Frontal cortex (tissue), 4 donors: ENCODE results near the gene GDAP1L1. TPM values are rescaled to one million over a fixed set of nuclear protein-coding genes. Genes with fewer than 3 reads are reported as not detected.

Experiments used
- DNase-seq, 2 donors: peaks; one replicate each; pipeline ENCODE4 v3.0.0; 2012; ENCODE audit warnings: low spot score in 2 of 2
- FAIRE-seq: peaks from 2 replicates; lab custom pipeline; 2012; peaks lifted over from hg19 to GRCh38; lab: Jason Lieb, UNC
- total RNA-seq: library from RNA; depleted of rRNA; stranded (reverse); fragments of >200 nt; gene quantifications from one replicate; pipeline ENCODE4 v1.2.3, GENCODE V29; 2014
- donor health status: control.
- donor health status: control.
- donor health status: control.

The GDAP1L1 gene
- 131 TPM for total RNA-seq

DNA sequence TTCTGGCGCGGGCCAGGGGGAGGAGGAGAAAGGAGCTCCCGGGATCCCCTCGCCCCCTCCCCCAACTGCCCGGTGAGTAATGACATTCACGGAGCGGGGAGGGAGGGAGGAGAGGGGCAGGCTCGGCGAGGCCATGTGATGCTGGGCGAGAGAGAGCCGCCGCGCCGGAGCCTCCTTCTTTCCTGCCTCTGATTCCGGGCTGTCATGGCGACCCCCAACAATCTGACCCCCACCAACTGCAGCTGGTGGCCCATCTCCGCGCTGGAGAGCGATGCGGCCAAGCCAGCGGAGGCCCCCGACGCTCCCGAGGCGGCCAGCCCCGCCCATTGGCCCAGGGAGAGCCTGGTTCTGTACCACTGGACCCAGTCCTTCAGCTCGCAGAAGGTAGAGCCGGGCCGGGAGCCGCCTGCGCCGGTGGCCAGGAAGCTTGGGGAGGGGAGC is at the start of gene GDAP1L1:
GDAP1L1 (plus strand) TSS at position 178 of the 441 bp plus-strand sequence; CDS start at position 205, 27 bp downstream.
- FAIRE-seq (no peak), DNase-seq (peak; percentile 43 to 70)

DNA sequence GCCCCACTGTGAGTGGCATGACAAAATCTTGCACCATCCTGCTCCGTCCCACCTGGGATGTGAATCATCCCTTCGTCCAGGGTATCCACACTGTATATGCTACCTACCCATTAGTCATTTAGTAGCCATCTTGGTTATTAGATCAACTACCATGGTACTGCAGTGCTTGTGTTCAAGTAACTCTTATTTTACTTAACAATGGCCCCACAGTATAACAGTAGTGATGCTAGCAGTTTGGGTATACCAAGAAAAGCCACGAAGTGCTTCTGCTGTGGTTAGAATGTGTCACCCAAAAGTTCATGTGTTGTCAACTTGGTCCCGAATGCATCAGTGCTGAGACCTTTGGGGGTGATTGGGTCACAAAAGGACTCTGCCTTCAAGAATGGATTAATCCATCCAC is 48.2 kb upstream of the GDAP1L1 start:
- no peak for DNase-seq
- FAIRE-seq: no peak

DNA sequence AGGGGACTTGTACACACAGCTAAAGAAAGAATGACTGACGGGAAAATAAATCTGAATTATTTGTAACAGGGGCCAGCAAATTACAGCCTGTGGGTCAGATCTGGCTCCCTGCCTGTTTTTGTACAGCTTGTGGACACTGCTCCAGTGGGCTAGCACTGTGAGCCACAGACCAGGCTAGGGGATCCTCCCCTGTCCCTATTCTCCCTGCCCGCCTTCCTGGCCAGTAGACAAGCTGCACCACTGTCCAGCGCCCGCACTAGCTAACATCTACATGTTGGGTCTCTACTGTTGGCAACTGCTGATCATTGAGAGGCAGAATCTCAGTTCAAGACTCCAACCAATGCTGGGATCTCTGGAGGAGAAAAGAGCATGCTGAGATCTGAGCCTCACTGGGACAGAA is 47.2 kb upstream of the GDAP1L1 start:
- FAIRE-seq: no peak
- DNase-seq: no peak

DNA sequence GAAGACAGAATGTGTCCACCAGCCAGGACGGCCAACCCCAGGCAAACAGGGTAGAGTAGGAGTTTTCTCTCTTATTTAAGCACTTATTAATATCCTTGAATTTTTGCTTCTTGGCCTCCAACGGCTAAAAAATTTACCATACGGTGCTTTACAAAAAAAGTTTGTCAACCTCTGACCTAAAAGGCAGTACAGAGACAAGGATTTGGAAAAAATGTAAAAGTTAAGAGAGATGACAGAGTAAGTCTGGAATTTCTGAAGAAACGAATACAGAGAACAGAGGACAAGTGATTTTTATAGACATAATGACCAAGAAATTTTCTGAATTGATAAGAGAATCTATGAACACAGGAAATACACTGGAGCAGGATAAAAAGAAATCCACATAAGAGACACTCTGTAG is 46.7 kb upstream of the GDAP1L1 start:
- FAIRE-seq (no peak), DNase-seq (no peak)

DNA sequence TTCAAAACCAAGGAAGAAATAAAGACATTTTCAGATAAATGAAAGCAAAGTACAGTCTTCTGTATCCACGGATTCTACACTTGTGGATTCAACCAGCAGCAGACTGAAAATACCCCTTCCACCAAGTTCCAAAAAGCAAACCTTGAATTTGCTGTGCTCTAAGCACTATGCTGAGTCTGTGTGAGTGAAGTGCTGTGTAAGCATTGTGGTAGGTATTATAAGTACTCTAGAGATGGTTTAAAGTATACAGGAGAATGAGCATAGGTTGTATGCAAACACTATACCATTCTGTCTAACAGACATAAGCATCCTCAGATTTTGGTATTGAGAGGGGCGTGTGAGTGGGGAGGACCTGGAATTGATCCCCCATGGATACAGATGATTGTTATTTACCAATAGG is 46.1 kb upstream of the GDAP1L1 start:
- no peak for DNase-seq

DNA sequence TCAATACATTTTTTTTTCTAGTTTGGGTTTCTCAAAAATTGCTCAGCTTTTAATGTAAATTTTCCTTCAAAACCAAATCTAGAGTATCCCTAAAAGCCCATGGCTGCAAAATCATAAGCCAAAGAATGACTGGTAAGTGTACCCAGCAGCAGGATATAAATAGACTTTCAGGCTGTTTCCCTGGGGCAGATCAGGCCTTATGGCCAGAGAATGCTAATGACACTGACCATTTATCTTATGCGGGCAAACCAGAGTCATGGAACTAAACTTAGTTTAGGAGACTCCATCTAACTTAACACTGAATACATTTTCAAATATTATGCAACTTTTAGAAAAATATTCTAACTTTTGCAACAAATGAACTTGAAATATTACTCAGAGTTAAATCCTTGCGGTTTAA is 43.9 kb upstream of the GDAP1L1 start:
- no peak for DNase-seq
- FAIRE-seq: no peak

More for the DNA sequence above, 46.1 kb upstream of the GDAP1L1 start:
- FAIRE-seq: no peak

DNA sequence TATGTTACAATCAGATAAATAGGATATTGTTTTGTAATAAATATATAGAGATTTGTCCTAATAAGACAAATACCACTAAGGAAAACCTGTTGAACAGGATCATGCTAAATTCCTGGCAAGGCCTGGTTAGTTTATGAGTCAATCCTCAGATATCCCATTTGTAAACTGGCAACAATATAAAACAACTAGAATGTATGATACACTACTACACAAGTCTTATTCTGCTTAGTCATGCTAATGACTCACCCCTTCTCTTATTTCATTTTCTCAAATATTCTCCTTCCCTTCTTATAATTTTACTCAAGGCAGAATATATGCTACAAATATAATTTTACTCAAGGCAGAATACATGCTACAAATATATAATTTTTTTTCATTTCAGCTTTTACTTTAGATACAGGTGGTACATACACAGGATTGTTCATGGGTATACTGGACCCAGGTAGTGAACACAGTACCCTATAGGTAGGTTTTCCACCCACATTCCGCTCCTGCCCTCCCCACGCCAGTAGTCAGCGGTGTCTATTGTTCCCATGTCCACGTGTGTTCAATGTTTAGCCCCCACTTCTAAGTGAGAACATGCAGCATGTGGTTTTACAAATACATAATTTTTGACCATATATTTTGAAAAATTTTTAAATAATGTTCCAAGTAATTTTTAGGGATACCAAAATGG is 42.8 kb upstream of the GDAP1L1 start:
- peak in 1 of 2 donors; percentile 24 for DNase-seq

DNA sequence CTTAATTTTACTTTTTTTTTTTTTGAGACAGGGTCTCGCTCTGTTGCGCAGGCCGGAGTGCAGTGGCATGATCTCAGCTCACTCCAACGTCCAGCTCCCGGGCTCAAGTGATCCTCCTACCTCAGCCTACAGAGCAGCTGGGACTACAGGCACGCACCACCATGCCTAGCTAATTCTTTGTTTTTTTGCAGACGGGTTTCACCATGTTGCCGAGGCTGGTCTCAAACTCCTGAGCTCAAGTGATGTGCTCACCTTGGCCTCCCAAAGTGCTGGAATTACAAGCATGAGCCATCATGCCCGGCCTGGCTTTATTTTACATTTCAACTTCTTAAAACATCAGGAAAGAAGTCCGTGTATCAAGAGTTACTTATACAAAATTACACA is 42.3 kb upstream of the GDAP1L1 start:
- no peak for FAIRE-seq
- no peak for DNase-seq

More for the DNA sequence above, 42.8 kb upstream of the GDAP1L1 start:
- no peak for FAIRE-seq

DNA sequence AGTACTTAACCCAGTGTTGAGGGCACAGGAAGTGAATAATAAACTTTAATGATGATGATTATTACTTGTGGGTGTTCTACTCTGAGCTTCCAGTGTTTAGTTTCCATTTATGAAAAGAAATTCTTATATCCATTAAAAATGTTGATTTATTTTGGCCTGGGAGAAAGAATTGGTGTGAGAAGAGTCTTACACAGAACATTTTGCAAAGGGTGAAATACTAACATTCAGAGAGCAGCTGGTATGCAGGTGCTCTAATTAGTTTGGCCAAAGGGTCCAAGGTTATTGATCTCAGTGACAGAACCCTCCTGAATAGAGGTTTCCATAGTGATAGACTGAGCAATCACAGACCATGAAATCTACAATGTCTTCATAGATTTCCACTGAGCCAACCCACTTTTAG is 41.0 kb upstream of the GDAP1L1 start:
- DNase-seq (no peak), FAIRE-seq (no peak)

DNA sequence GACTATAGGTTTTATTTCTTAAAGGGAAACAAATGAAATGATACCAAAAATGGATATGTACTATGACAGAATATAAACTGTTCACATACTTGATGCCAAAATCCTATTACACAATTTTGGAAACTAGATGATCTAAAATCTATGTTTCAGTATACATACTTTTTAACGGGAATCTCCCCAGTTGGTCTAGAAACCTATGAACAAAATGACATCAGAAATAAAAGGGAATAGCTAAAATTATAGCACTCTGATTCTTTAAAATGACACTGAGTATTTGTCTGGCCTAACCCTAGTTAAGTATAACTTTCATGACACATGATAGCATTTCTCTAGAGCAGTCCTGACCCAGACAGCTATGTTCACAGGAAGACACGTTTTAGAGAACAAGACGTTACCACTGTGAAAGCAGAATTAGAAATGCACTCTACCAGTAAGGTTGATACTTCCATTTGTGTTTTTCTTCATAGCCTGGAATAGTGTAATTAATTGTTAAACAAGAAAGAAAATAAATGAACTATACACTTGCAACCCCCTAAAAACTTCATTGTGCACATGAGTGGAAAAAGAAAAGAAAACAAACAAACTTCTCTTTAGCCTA is 39.9 kb upstream of the GDAP1L1 start:
- FAIRE-seq (no peak), DNase-seq (no peak)

DNA sequence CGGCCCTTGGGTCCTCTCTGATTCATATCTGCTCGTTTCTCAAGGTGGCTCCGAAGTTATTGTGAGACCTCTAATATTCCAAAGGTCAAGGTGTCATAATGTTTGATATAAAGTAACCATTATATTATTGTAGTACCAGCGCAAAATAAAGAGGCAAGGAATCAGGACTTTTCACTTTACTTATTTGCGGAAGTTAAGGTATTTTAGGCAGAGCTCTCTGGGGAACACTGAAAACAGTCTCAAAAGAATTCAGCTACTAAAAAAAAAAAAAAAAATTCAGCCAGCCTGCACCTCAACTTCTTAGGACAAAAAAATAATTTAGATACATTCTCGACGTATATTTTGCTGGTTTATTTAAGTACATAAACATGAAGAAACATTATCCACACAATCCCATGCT is 38.9 kb upstream of the GDAP1L1 start:
- FAIRE-seq (no peak), DNase-seq (no peak)

DNA sequence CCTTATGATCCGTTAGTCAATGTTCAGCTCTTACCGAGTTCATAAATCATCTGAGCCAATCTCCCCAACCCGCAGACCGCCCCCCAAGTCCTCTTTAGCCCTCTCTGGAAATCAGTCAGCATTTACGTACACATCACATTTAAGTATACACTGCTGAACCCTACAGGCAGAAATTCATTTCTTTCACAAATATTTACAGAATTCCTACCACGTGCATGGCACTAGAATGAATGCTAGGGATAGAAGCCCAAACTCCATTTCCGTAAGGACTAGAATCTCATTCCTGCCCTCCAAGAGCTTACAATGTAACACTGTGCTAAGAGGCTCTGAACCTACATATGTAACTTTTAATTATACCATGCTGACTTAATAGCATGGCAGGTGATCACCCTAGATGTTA is 38.3 kb upstream of the GDAP1L1 start:
- FAIRE-seq (no peak), DNase-seq (no peak)

DNA sequence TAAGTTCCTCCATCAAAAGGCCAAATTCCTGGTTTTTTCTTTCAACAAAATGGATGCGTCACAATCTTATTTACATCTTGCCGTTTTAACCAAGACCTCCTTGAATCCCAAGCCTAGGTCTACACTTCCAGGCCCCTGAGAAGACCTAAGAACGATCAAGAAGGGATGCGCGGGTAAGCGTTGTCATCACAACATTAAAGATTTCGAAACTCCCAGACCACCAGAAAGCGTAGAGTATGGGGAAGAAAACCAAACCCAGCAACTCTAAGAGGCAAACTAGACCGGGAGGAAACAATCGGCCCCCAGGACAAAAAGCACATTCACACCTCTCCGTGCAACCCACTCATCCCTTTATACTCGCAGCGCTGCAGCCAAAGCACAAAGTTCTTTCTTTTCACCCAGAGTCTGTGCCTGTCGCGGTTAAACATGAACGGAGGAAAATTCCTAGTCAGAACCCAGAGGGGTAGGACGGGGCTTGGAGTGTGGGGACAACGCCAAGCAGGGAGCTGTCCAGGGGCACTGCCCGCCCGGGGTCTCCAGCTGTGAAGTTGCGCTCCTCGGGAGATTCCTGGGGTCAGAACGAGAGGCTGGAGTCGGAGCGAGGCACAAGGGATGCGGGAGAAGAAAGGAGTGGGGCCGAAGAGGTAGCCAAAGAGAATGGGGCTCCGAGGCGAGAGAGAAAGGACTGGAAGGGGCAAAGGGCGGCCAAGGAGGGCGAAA is 37.3 kb upstream of the GDAP1L1 start:
- no peak for FAIRE-seq
- no peak for DNase-seq

DNA sequence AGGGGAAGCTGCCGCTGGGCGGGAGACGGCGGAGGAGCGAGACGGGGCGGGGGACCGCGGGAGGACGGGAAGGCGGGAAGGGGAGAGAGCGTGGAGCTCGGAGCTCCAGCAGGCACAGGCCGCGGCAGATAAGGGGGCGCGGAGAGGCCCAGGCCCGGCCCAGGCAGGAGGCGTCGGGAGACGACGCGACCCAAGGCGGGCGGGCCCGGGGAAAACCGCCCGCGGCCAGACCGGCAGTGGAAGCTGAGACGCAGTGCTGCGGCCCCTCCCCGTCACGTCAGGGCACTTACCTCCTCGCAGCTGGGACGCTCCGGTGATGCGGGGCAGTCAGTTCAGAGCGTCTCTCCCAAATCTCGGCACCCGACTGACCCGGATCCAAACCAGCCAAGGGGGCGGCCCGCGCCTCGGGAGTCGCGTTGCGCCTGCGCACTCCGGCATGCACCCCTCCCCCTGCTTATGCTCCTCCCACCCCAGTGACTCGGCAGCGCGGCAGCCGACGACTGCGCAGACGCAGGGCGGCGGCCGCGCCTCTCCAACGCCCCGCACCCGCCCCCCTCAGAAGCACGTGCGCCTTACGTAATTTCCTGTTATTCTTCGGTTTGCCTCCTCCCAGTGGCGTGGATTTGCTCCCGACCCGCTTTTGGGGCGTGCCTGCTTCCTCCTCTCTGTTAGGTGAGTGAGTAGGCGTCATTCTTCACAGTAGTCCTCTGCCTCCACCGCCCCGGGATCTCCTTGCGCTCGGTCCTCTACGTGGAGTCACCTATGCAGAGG is 36.5 kb upstream of the GDAP1L1 start, which contains the start of gene OSER1:
OSER1 (minus strand) TSS at position 366 of the 771 bp plus-strand sequence. CDS start 3,814 bp downstream, outside the sequence.
- FAIRE-seq: no peak
- peak; percentile 98 for DNase-seq

DNA sequence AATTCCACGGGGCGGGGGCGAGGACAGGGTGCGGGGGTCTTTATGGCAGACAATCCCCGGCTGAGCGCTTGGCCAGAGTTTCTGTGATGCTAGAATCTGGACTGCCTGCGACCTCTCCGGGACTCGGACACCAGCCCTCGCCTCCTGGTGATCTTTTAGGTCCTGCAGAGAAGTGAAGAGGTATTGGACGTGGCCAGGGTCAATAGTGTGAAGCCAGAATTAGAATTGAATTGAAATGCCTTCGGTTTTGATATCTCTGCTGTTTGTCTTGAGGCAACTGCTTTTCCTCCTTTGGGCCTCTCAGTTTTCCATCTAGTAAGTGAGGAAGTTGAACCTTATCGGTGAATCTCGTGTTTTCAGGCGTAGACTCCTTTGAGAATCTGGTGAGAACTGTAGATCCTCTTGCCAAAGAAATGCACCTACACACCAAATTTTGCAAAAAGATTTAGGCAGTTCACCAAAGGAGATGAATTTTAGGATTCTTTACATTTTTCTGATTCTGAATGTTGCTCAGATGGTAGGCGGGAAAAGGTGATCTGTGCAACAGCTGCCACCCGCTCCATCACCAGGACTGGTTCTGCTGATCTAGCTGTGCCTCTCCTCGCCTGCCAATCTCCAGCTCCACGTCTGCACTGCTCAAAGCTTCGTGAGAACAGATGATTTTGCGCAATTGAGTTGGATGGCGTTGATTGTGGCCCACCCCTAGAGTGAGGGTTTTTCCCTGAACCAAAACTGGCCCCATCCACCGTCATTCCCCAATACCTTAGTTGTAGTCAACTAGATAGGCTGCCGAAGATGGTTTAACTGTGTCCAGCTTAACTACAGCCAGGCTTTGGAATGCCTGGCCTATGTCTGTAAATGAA is 35.7 kb upstream of the GDAP1L1 start:
- no peak for DNase-seq
- no peak for FAIRE-seq

DNA sequence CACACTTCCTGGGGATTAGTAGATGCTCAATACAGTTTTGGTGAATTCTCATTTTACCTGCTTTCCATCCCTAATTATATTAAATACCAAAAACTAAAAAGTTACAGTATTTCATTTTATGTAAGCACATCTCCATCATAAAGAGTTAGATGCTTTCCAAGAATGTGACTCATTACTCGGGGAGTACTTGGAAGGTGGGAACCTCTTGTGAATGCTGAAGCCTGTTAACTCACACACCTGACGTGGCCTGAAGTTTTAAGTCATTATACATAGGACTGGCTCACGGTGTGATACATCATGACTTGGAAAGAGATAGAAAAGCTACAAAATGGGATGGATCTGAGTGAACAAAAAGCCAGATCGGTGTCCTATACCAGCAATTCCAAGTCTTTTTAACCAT is 34.3 kb upstream of the GDAP1L1 start:
- FAIRE-seq: no peak
- DNase-seq: no peak

DNA sequence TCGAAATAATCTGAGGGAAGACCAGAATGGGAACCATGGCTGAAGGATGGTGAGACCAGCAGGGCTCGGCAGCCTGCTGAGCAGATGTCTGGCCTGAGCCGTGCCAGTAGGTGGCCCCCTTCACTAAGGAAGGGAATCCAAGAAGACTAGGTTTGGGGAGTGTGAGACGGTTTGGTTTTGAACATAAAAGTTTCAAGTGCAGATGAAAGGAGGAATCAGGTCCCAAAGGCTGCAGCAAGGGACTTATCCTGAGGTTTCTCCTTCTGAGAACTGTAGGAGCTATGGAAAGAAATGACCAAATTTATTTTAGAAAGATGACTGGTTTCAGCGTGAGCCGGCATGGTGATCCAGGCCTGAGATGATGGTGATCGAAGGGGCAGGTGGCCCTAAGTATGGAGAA is 32.0 kb upstream of the GDAP1L1 start:
- FAIRE-seq (no peak), DNase-seq (peak in 1 of 2 donors; percentile 56)

DNA sequence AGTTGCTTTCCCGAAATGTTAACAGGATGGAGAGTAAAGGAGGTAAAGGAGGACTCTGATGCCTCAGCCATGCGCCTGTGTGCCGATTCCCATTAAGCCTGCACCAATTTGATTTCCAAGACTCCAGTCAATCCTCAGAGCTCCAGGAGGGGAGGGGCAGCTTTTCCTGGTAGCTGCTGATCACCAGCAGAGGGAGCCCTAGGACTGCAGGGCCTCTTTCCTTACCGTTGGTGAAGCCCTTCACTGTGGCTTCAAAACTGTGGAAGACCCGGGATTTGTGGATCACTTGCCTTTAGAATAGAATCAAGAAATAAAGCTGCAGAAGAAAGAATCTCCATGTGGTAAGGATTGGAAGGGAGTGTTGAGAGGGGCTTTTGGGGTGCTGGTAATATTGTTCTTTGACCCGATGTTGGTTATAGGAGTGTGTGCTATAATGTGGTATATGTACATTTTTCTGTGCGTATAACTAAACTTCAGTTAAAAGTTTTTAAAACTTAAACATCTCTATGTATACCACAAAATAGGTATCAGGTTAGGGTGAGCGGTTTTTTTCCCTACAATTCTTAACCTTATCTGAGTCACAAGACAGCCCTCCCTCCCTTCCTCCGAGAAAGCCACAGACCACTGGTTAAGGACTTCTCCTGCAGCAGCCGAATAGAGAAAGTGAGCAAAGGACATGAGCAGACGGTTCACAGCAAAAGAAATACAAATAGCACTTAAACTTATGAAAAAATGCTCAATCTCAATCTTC is 29.6 kb upstream of the GDAP1L1 start:
- FAIRE-seq (no peak), DNase-seq (peak in 1 of 2 donors; percentile 35)

DNA sequence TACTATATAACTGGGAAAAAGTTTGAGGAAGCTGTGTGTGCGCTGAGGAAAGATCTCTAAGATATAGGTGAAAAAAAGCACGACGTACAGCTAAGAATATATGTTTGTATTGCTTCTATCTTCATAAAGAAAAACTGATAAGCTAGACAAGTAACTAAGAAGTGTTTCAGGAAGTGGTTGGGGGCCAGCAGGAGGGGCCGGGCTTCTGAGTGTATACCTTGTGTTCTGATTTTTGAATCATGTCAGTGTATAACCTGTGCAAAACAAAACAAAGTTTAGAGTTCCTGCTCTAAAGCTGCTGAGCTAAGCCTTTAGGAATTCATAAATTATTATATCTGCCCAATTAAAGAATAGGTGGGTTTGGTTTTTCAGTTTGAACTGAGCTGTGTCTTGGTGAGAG is 28.7 kb upstream of the GDAP1L1 start:
- FAIRE-seq (no peak), DNase-seq (no peak)
